DMS 273 (cell line): ENCODE data around the gene AAMP.
A peak's percentile ranks its signal among the peaks of the same experiment; 100 is the strongest.
"Not testable (repeated sequence)": the region's sequence is repeated elsewhere in the genome, so short reads cannot be mapped to it uniquely, and the experiment has no call there.

ENCODE experiments used
- DNase-seq: peaks from one replicate; lab custom pipeline; 2025; ENCODE audit not compliant: unreplicated experiment; lab: John Stamatoyannopoulos, UW

Gene AAMP

DNA sequence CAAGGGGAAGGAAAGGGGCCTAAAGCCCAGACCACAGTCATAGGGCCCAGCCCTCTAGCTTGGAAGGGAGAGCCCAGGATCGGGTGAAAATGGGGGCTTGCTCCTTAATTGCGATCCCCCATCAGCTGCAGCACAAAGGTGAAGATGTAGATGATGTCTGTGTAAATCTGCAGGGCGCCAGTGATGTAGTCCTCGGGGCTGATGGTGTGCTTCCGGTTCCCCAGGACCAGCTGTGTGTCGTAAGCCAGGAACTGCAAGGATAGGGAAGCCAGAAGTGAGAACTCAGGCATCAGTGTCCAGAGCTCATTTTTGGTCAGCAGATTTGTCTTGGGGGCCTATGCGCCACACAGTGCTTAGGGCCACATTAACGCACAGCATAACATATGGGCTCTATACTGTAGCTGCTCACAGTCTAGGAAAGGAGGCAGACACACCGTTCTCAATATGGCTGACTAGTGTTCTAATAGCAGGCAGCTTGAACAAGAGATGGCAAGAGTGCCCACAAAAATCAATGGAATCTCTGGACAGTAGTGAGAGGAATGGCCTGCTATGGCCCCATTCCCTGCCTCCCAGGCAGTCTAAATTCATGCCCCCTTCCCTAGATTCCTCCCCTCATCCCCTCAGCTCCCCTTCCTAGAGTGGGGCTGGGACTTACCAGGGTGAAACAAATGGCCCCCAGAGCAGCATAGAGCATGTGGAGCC lies 5.6 kb upstream of the AAMP start:
- no peak for DNase-seq

- no peak for DNase-seq
Observed at GRCh38 chr2:218274586-218274985, 4.6 kb upstream of the AAMP start.

DNA sequence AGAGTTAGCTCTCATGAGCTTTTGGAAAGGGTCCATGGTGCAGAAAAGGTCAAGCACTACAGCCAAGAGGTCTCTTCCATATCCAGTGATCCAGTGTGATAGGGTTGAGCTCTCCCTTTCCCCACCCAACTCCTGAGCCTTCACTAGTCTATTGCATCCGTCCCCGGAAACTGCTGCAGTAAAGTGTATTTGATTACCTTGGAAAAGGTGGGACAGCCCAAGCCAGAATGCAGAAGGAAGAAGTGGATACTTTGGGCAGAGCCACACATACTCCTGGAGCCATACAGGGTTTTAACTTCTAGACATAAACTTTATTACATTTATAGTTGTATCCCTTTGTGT lies 3.9 kb upstream of the AAMP start:
- DNase-seq = no peak

DNA sequence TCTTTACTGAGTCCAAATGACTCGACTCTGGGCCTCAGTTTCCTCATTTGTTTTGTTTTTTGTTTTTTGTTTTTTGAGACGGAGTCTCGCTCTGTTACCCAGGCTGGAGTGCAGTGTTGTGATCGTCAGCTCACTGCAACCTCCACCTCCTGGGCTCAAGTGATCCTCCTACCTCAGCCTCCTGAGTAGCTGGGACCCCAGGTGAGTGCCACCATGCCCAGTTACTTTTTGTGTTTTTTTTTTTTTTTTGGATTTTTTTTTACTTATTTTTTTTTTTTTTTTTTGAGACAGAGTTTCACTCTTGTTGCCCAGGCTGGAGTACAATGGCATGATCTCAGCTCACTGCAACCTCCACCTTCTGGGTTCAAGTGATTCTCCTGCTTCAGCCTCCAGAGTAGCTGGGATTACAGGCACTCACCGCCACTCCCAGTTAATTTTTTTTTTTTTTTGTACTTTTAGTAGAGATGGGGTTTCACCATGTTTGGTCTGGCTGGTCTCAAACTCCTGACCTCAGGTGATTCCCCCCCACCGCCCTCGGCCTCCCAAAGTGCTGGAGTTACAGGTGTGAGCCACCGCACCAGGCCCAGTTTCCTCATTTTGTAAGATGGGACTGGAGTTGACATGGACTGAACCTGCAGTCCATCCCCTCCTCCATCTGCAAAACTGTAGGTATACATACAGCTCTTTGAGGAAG lies 3.4 kb upstream of the AAMP start:
- not testable (repeated sequence) for DNase-seq

GRCh38 chr2:218272531-218273212 lies 2.7 kb upstream of the AAMP start:
- peak; percentile 91 for DNase-seq

DNA sequence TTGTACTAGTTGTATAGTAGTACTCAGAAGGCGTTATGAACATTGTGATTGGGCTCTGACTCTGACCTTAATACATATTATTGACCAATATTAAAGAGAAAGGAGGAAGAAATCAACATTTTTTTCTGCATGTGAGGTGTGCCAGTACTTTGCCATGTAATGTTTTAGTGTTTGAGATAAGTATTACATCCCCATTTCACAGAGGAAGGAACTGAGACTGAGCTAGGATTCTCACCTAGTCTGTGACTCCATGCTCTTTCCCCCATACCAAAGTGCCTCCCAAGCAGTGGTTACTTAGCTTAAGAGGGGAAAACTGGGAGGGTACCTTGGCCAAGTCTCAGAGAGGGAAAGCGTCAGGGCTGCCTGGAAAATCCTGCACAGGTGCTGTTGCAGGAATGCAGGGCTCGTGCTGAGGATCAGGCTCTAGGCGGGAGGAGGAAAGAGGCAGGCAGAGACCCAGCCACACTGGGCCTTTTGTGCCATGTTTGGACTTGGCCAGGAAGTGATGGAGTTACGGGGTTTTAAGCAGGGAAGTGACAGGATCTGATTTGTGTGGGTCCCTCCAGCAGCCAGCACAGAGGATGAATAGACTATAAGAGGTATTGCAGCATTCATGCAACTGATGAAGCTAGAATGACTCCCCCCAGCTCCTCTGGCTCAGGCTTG lies 2.1 kb upstream of the AAMP start:
- DNase-seq = no peak

DNA sequence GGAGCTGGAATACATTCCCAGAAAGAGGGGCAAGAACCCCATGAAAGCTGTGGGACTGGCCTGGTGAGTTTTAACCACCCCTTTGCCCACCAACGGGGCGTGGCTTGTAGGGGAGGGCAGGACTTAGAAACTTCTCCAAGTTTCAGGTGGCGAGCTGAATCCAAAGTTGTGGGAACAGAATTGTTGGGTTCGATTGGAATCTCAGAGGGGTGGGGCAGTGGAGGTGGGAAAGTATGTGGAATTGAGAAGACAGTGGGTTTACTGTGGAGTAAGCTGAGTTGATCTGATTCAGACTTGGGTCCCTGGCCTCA lies 1.5 kb upstream of the AAMP start:
- peak; percentile 32 for DNase-seq

GRCh38 chr2:218270721-218271486 lies 967 bp upstream of the AAMP start:
- DNase-seq = peak; percentile 49

DNA sequence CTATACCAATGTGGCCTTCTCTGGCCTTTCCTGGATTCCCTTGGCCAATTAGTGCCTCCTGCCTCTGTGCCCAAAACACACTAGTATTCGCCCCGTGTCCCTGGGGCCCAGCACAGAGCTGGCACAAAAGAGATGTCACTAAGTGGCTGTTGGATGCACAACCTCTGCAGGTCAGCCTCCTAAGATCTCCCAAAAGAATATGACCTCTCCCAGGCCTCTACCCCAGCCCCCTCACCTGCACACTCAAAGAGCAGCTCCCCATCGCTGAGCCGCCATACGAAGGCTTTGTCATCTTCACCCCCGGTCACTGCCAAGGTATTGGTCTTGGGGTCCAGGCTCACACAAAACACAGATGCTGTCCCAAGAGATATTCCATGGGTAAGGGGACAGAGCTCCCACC lies 2.7 kb downstream of the AAMP start:
- no peak for DNase-seq

GRCh38 chr2:218266316-218266979 lies 3.5 kb downstream of the AAMP start:
- DNase-seq = no peak

- no peak for DNase-seq
Observed at GRCh38 chr2:218265626-218266025, 4.3 kb downstream of the AAMP start.

DNA sequence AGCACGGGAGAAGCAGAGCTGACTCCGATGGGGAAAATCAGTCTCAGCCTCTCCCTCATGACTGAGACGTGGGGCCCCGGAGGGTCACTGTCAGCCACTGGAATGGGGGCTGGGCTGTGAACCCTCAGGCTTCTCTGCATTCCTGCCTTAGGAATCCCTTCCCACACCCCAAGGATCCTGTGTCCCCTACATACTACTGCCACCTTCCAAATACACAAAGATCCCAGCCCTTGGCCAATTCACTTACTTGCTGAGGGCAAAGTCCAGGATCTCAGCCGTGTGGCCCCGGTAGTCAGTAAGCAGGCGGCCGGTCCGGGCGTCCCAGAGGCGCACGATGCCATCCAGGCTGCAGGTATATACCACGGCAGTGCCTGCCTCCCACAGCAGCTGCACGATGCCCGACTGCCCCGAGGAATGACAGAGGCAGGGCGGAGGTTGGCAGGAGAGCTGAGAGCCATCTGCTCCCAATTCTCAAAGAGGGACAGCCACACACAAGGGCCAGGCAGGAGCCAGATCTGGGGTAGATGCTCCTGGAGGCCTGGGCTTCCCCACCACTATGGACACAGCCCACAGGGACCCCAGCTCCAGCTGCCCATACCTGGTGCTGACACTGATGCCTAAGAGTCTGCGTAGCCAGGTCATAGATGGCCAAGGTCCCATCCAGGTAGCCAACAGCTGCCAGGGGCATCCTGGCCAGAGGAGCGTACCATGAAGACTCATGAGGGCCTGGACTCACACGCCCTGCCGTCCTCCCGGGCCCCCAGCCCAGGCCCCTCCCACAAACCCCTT lies 5.0 kb downstream of the AAMP start:
- no peak for DNase-seq

GRCh38 chr2:218263817-218264641 lies 5.9 kb downstream of the AAMP start:
- peak; percentile 32 for DNase-seq

- peak; percentile 34 for DNase-seq
Observed at GRCh38 chr2:218262631-218263586, 7.0 kb downstream of the AAMP start.

DNA sequence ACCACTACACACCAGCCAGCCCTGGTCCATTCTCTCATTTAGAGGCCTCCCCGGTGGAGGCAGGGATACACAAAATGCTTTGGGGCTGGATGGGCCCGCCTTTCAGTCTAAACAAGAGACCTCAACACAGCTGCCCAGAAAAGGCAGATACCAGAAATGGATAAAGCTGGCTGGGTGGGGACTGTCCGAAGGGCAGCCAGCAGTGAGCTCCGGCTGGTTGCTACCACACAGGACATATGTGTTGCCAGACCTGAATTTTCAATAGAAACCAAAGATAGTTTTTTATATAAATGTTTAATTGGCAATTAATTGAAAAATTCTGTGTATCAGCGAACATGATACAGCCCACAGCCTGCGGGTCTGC lies 7.7 kb downstream of the AAMP start:
- no peak for DNase-seq

DNA sequence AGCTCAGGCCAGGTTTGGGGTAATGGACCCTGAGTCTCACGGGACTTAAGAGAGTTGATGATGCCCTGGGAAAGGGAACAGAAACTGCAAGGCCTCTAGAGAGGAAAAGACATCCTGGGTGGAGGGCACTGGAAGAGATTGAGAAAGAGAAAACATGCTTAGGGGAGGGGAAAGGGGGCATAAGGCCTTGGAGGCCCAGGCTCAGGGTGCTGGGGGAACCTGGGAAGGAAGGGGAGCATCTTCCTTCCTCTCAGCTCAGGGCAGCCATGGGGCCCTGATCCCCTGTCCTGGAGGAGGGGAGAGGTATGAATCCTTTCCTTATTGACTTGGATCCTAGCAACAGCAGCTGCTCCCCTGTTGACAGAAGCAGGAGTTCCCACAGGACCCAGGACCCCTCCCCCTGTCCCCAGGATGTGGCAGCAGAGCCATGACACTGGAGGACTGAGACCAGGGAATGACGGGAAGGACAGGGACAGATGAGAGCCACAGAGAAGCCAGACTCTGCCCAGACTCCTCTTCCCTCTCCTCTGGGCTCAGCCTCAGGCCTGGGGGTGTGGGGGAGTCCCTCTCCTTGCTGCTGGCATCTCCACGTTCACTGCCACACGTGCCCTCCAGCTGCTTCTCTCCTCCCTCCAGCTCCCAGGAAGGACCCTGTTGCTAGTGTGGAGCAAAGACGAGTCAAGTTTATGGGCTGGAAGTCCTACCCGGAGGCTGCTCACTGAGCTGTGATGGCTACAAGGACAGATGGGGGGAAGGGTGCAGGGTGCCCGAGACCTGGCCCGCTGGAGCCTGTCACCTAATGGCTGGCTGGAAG lies 8.3 kb downstream of the AAMP start:
- DNase-seq = peak; percentile 42

DNA sequence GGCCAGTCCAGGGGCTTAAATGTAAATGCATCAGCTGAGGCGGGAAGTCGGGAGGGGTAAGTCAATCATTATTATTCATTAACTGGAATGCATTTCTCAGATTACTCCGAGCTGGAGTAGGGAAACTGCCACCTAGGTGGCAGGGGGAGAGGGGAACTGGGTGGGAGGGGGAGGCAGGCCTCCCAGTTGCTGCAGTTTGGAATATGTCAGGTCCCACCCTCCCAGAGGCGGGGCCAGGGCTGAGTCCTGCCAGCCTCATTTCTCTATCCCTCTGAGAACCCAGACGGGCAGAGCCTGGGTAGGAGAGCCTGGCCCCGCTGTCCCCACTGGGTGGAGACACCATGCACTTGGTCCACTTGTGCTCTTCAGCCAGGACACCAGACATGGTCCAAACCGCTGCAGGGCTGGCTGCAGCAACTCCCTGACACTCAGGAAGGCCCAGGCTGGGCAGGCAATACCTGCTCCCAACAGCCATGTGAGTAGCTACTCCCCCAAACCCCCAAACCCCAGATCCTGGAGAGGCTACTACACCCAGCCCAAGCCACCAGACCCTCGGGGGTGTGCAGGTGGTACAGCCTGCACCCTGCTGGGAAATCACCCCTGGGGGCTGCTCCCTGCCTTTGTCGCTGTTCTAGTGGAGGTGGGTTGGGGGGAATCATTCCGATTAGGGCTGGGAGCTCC lies 9.1 kb downstream of the AAMP start, which contains the start of gene GPBAR1:
Gene GPBAR1, plus strand, starts transcription at position 274 of the 681 bp plus-strand sequence. CDS start 1,710 bp downstream, outside the sequence.
- peak; percentile 49 for DNase-seq
